ENCODE measurements around the gene LGR5. TPM values are rescaled to one million over a fixed set of nuclear protein-coding genes. Genes with fewer than 3 reads are reported as not detected.
"Not testable (repeated sequence)": the region's sequence is repeated elsewhere in the genome, so short reads cannot be mapped to it uniquely, and the experiment has no call there.

Gene LGR5
- total and polyA plus RNA-seq, 2 of the 8 experiments (the other 6 are each of a cell fraction or from before 2014, with no cell fraction given) = 0.08 to 0.19 TPM

DNA sequence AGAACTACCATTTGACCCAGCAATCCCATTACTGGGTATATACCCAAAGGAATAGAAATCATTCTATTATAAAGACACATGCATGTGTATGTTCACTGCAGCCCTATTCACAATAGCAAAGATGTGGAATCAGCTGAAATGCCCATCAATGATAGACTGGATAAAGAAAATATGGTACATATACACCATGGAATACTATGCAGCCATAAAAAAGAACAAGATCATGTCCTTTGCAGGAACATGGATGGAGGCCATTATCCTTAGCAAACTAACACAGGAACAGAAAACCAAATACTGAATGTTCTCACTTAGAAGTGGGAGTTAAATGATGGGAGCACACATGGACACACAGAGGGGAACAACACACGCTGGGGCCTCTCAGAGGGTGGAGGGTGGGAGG, 116.2 kb downstream of the LGR5 start:
- H4K91ac ChIP-seq (replicated peaks; ENCODE audit: insufficient read length, low read length); H3K9ac ChIP-seq (replicated peaks in 1 of 4; ENCODE audit: extremely low read depth in 1 of 4, low read depth in 3 of 4, low read length in 3 of 4); H2BK20ac ChIP-seq (ENCODE audit: low read length); DNase-seq (ENCODE audit: low read depth in 1 of 2, low spot score in 2 of 2); H2BK5ac ChIP-seq (ENCODE audit: low read depth, low read length); H3K4me1 ChIP-seq (replicated peaks in 1 of 4; ENCODE audit: control insufficient read depth in 3 of 4, insufficient read depth in 4 of 4, low read length in 3 of 4); H3K18ac ChIP-seq (ENCODE audit: extremely low read depth, low read length); H2BK120ac ChIP-seq (replicated peaks; ENCODE audit: low read depth, low read length); H2AFZ ChIP-seq (ENCODE audit: low read length); H2BK15ac ChIP-seq (ENCODE audit: low read length); H3K4me3 ChIP-seq (ENCODE audit: extremely low read depth in 1 of 4, insufficient read depth in 2 of 4, low read depth in 3 of 4, low read length in 4 of 4); H3K79me2 ChIP-seq (ENCODE audit: control insufficient read depth in 1 of 2, insufficient read depth in 2 of 2, low read length in 2 of 2); H3K27me3 ChIP-seq (replicated peaks in 1 of 4; ENCODE audit: control insufficient read depth in 3 of 4, extremely low read depth in 1 of 4, insufficient read depth in 3 of 4, low read length in 3 of 4); H4K20me1 ChIP-seq (replicated peaks in 1 of 2; ENCODE audit: control insufficient read depth in 1 of 2, insufficient read depth in 2 of 2, low read length in 2 of 2); FAIRE-seq; H3K36me3 ChIP-seq (ENCODE audit: control insufficient read depth in 2 of 4, insufficient read depth in 4 of 4, low read length in 3 of 4); H2BK12ac ChIP-seq (ENCODE audit: low read depth, low read length); POLR2A ChIA-PET (ENCODE audit: partially characterized antibody); H3K14ac ChIP-seq (ENCODE audit: insufficient read length); H3K56ac ChIP-seq (replicated peaks; ENCODE audit: insufficient read length, low read depth, low read length); H2AK5ac ChIP-seq (ENCODE audit: low read depth, low read length); H3K4me2 ChIP-seq (ENCODE audit: insufficient read depth in 1 of 2, low read depth in 2 of 2, low read length in 2 of 2); H4K8ac ChIP-seq (ENCODE audit: extremely low read depth, insufficient read depth, low read length); H3K79me1 ChIP-seq (ENCODE audit: low read depth, low read length); H3K23me2 ChIP-seq (ENCODE audit: low read depth, low read length); H3K23ac ChIP-seq (ENCODE audit: insufficient read length); H3K4ac ChIP-seq (replicated peaks; ENCODE audit: insufficient read length, low read depth, low read length); H3K9me3 ChIP-seq (ENCODE audit: insufficient read depth in 2 of 2, low read depth in 1 of 2, low read length in 1 of 2); H4K5ac ChIP-seq (ENCODE audit: insufficient read length, low read depth, low read length); H3K27ac ChIP-seq (ENCODE audit: low read depth, low read length): not testable (repeated sequence)
- 92% methylated on average over 1 of the region's 1 CpG; no CpG with 5 or more reads in 1 of the 2 experiments for WGBS, 2 experiments (ENCODE audit: extremely low coverage in 1 of 2, insufficient coverage in 1 of 2, insufficient read length in 1 of 2, insufficient replicate concordance in 2 of 2, low coverage in 1 of 2, low lambda C conversion rate in 2 of 2, missing lambda C conversion rate in 1 of 2)
- CTCF ChIA-PET (ENCODE audit: partially characterized antibody) = interaction anchor here (2.0 kb wide), 1 partner anchor 140 kb away, joined by 5 read pairs; no protein-coding TSS in a partner anchor
